ENCODE data around the gene CCNJL.
"Not testable (repeated sequence)": the region's sequence is repeated elsewhere in the genome, so short reads cannot be mapped to it uniquely, and the experiment has no call there.

CCNJL gene

GRCh38 chr5:160312134-160312959 is at the start of gene CCNJL:
Gene CCNJL, minus strand, starts transcription at chr5:160312564. Its CDS starts 641 bp downstream, at chr5:160311923.
- no peak for DNase-seq (ENCODE audit: low read depth, low spot score)

- no peak for DNase-seq (ENCODE audit: low read depth, low spot score)
Measured at GRCh38 chr5:160361624-160362228, 49.4 kb upstream of the CCNJL start.

- DNase-seq (ENCODE audit: low read depth, low spot score): no peak
Measured at GRCh38 chr5:160360310-160360709, 47.9 kb upstream of the CCNJL start.

- DNase-seq (ENCODE audit: low read depth, low spot score): no peak
Measured at GRCh38 chr5:160359816-160360215, 47.5 kb upstream of the CCNJL start.

GRCh38 chr5:160359242-160359641 is 46.9 kb upstream of the CCNJL start:
- no peak for DNase-seq (ENCODE audit: low read depth, low spot score)

- DNase-seq (ENCODE audit: low read depth, low spot score): no peak
Measured at GRCh38 chr5:160357861-160358411, 45.6 kb upstream of the CCNJL start.

- no peak for DNase-seq (ENCODE audit: low read depth, low spot score)
Measured at GRCh38 chr5:160357394-160357793, 45.0 kb upstream of the CCNJL start.

GRCh38 chr5:160356550-160357347 is 44.4 kb upstream of the CCNJL start:
- no peak for DNase-seq (ENCODE audit: low read depth, low spot score)

- DNase-seq (ENCODE audit: low read depth, low spot score): no peak
Measured at GRCh38 chr5:160354666-160355065, 42.3 kb upstream of the CCNJL start.

GRCh38 chr5:160353379-160353778 is 41.0 kb upstream of the CCNJL start:
- DNase-seq (ENCODE audit: low read depth, low spot score): no peak

GRCh38 chr5:160352308-160352707 is 39.9 kb upstream of the CCNJL start:
- no peak for DNase-seq (ENCODE audit: low read depth, low spot score)

- no peak for DNase-seq (ENCODE audit: low read depth, low spot score)
Measured at GRCh38 chr5:160349935-160350303, 37.6 kb upstream of the CCNJL start.

GRCh38 chr5:160349249-160349934 is 37.0 kb upstream of the CCNJL start:
- DNase-seq (ENCODE audit: low read depth, low spot score): no peak

- no peak for DNase-seq (ENCODE audit: low read depth, low spot score)
Measured at GRCh38 chr5:160348080-160348479, 35.7 kb upstream of the CCNJL start.

GRCh38 chr5:160347448-160347847 is 35.1 kb upstream of the CCNJL start:
- no peak for DNase-seq (ENCODE audit: low read depth, low spot score)

GRCh38 chr5:160342413-160342941 is 30.1 kb upstream of the CCNJL start:
- DNase-seq (ENCODE audit: low read depth, low spot score): no peak

GRCh38 chr5:160341309-160341870 is 29.0 kb upstream of the CCNJL start:
- no peak for DNase-seq (ENCODE audit: low read depth, low spot score)

GRCh38 chr5:160340513-160340912 is 28.1 kb upstream of the CCNJL start:
- not testable (repeated sequence) for DNase-seq (ENCODE audit: low read depth, low spot score)

GRCh38 chr5:160339406-160340130 is 27.2 kb upstream of the CCNJL start:
- no peak for DNase-seq (ENCODE audit: low read depth, low spot score)

- DNase-seq (ENCODE audit: low read depth, low spot score): not testable (repeated sequence)
Measured at GRCh38 chr5:160334716-160335115, 22.4 kb upstream of the CCNJL start.

Measured in activated CD4-positive, CD25-positive, alpha-beta regulatory T cell treated with anti-CD3 and anti-CD28 coated beads, Interleukin-2, amount 50 U/mL, for 16 hours (primary cell).